Smooth muscle cell (in vitro differentiated cells): ENCODE data around the gene CASZ1. TPM values are rescaled to one million over a fixed set of nuclear protein-coding genes. Genes with fewer than 3 reads are reported as not detected.

Experiments used
- DNase-seq: peaks from one replicate; lab custom pipeline; 2025; ENCODE audit not compliant: unreplicated experiment; lab: John Stamatoyannopoulos, UW
- H2AFZ ChIP-seq: fragments of 200-600 bp; sonication (generic); 2 replicates; pipeline ENCODE4 v1.6.0; 2016; ENCODE audit warnings: antibody characterized with exemption, low read depth, mild to moderate bottlenecking
- H3F3A ChIP-seq: fragments of 200-600 bp; sonication (generic); 2 replicates; pipeline ENCODE4 v1.6.0; 2017; ENCODE audit warnings: antibody characterized with exemption, low read depth
- H3K27ac ChIP-seq: fragments of 200-600 bp; sonication (generic); 2 replicates; pipeline ENCODE4 v1.5.1; 2016; ENCODE audit warnings: low read depth, mild to moderate bottlenecking
- H3K27me3 ChIP-seq: fragments of 200-600 bp; sonication (generic); 2 replicates; pipeline ENCODE4 v1.6.1; 2016; ENCODE audit warnings: low read depth, mild to moderate bottlenecking
- H3K36me3 ChIP-seq: fragments of 200-600 bp; sonication (generic); 2 replicates; pipeline ENCODE4 v1.5.1; 2016; ENCODE audit warnings: low read depth
- H3K4me1 ChIP-seq: fragments of 200-600 bp; sonication (generic); 2 replicates; pipeline ENCODE4 v1.5.1; 2016; ENCODE audit warnings: low read depth
- H3K4me2 ChIP-seq: fragments of 200-600 bp; sonication (generic); 2 replicates; pipeline ENCODE4 v1.6.0; 2016; ENCODE audit warnings: mild to moderate bottlenecking
- H3K4me3 ChIP-seq: fragments of 200-600 bp; sonication (generic); 2 replicates; pipeline ENCODE4 v1.5.1; 2016; ENCODE audit warnings: mild to moderate bottlenecking
- H3K79me2 ChIP-seq: fragments of 200-600 bp; sonication (generic); 2 replicates; pipeline ENCODE4 v1.6.0; 2016; ENCODE audit warnings: low read depth, mild to moderate bottlenecking
- H3K9ac ChIP-seq: fragments of 200-600 bp; sonication (generic); 2 replicates; pipeline ENCODE4 v1.6.0; 2016; ENCODE audit warnings: low read depth
- H3K9me3 ChIP-seq: fragments of 200-600 bp; sonication (generic); replicated peaks from 2 replicates; pipeline ENCODE4 v1.5.1; 2016; ENCODE audit warnings: low read depth
- H4K20me1 ChIP-seq: fragments of 200-600 bp; sonication (generic); 2 replicates; pipeline ENCODE4 v1.6.0; 2016; ENCODE audit warnings: low read depth
- CTCF ChIP-seq: fragments of 200-600 bp; sonication (generic); IDR thresholded peaks from 2 replicates; pipeline ENCODE4 v1.5.1; 2017; ENCODE audit warnings: borderline replicate concordance, mild to moderate bottlenecking, antibody characterized with exemption; ENCODE audit not compliant: insufficient read depth, poor library complexity, severe bottlenecking
- WGBS: methylation state at CpG from one replicate; pipeline ENCODE4 v1.1.7; 2016; ENCODE audit warnings: low lambda C conversion rate; 5-methylcytosine and 5-hydroxymethylcytosine counted together
- polyA plus RNA-seq: library from polyadenylated mRNA; unstranded; fragments of >200 nt; fragmentation: Nextera tagmentation; extraction: Ambion mirVana; gene quantifications from 2 replicates; pipeline ENCODE4 v1.2.1, GENCODE V29; 2016
- total RNA-seq: library from RNA; depleted of rRNA; stranded (reverse); fragments of >200 nt; gene quantifications from 2 replicates; pipeline ENCODE4 v1.2.3, GENCODE V29; 2014

Gene CASZ1
- total and polyA plus RNA-seq, 2 experiments from 2014 or later = 0.70 to 1.9 TPM

- no peak for TF ChIP-seq CTCF
- Histone ChIP-seq H3K9me3 (no peaks in the 10 kb centered on the region), H3K79me2 (no peaks in the 10 kb centered on the region), H3K4me3 (no peak overlapping the region), H3K36me3 (no peaks in the 10 kb centered on the region), H3F3A (no peaks in the 10 kb centered on the region), H3K27ac (no peak overlapping the region), H3K4me1 (peaks cover 23% of the 10 kb centered on the region), H3K9ac (no peak overlapping the region), H4K20me1 (no peaks in the 10 kb centered on the region), H3K27me3 (no peaks in the 10 kb centered on the region), H3K4me2 (no peak overlapping the region), H2AFZ (no peak overlapping the region)
- WGBS = 98% methylated on average over 7 of the region's 7 CpGs
- no peak for DNase-seq
Observed at GRCh38 chr1:10710489-10710888, 86.0 kb downstream of the CASZ1 start.

DNA sequence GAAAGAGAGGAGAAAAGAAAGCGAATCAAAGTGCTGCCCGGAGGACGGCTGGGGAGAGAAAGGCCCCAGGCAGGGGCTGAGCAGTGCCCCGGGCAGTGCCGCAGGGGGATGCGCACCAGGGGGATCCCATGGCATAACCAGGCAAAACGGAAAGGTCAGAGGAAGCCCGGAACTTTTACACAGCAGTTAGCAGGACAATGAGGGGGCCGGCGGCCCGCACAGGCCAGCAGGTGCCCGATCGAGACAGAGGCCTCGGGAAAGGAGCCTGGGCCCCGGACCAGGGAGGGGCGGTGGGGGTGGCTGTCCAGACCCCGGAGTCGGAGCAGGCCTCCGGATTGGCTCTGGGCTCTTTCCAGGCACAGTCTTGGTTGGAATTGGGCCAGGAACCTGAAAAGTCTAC, 86.8 kb downstream of the CASZ1 start:
- H3K4me1 ChIP-seq = peaks cover 21% of the 10 kb centered on the region

DNA sequence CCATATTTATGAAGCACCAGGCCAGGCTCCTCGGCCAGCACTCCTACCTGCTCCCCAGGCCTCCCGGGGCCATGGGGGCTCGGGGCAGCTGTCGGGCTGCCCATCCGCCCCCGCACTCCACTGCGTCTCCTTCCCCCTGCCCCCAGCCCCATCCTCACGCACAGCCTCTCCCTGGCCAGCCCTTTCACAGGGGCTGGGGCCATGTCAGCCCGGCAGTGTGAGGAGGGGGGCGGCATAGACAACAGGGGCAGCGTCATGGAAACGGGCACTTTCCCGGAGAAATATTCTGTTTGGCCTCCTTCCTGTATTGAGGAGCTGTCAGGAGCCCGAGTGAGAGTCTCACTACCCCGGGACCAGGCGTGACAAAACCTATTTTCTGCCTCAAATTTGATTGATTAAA, 87.3 kb downstream of the CASZ1 start:
- H3K9me3 ChIP-seq = no peaks in the 10 kb centered on the region
- H4K20me1 ChIP-seq = no peaks in the 10 kb centered on the region
- H3K4me2 ChIP-seq = no peak overlapping the region
- no peak overlapping the region for H3K9ac ChIP-seq
- no peaks in the 10 kb centered on the region for H3F3A ChIP-seq
- peaks cover 19% of the 10 kb centered on the region for H3K4me1 ChIP-seq
- no peak for DNase-seq
- H3K79me2 ChIP-seq = no peaks in the 10 kb centered on the region
- WGBS = 62% methylated on average over 15 of the region's 16 CpGs
- peaks cover 10% of the 10 kb centered on the region for H3K27me3 ChIP-seq
- no peak overlapping the region for H2AFZ ChIP-seq
- TF ChIP-seq CTCF = no peak
- no peak overlapping the region for H3K27ac ChIP-seq
- no peak overlapping the region for H3K4me3 ChIP-seq
- no peaks in the 10 kb centered on the region for H3K36me3 ChIP-seq

More for the DNA sequence above, 86.8 kb downstream of the CASZ1 start:
- Histone ChIP-seq H3K9me3 (no peaks in the 10 kb centered on the region), H3F3A (no peaks in the 10 kb centered on the region), H4K20me1 (no peaks in the 10 kb centered on the region), H3K36me3 (no peaks in the 10 kb centered on the region), H3K27me3 (peaks cover 6% of the 10 kb centered on the region), H3K9ac (no peak overlapping the region), H3K4me2 (no peak overlapping the region), H3K4me3 (no peak overlapping the region), H3K79me2 (no peaks in the 10 kb centered on the region), H2AFZ (no peak overlapping the region), H3K27ac (no peak overlapping the region)
- TF ChIP-seq CTCF = no peak
- 89% methylated on average over 19 of the region's 19 CpGs for WGBS
- DNase-seq = no peak

DNA sequence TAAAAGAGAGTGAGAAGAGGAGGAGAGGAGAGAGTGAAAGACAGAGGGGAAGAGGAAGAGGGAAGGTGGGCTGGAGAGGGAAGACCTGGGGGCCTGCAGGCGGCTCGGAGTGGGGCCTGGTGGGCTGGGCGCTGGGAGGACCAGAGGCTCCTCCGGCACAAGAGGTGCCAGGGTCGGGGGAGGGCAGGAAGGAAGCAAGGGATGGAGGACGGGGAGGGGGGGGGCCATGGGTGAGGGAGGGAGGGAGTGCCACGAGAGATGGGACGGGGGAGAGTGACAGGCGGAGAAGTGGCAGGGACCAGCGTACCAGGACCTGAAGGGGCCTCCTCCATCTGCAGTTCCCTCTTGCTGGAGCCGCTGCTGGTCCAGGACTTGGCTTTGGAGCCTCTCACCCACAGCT, 87.7 kb downstream of the CASZ1 start:
- peaks cover 15% of the 10 kb centered on the region for H3K27me3 ChIP-seq
- H3K79me2 ChIP-seq = no peaks in the 10 kb centered on the region
- no peaks in the 10 kb centered on the region for H4K20me1 ChIP-seq
- no peak overlapping the region for H3K4me2 ChIP-seq
- H3K4me1 ChIP-seq = peaks cover 17% of the 10 kb centered on the region
- H3K36me3 ChIP-seq = no peaks in the 10 kb centered on the region
- TF ChIP-seq CTCF = no peak
- no peaks in the 10 kb centered on the region for H3K9me3 ChIP-seq
- no peak overlapping the region for H3K27ac ChIP-seq
- no peak overlapping the region for H3K4me3 ChIP-seq
- H2AFZ ChIP-seq = no peak overlapping the region
- 68% methylated on average over 6 of the region's 11 CpGs for WGBS
- no peak for DNase-seq
- H3F3A ChIP-seq = no peaks in the 10 kb centered on the region
- no peak overlapping the region for H3K9ac ChIP-seq
